Measurements from ENCODE around the gene ASPM.

- TF ChIP-seq EP300 (IDR thresholded peaks at IDR 0.05; ENCODE audit: borderline replicate concordance in 1 of 2, low read depth in 1 of 2, low read length in 1 of 2) (no peak), RFX5 (IDR thresholded peaks at IDR 0.05; ENCODE audit: low read length) (no peak), NRF1 (IDR thresholded peaks at IDR 0.05; ENCODE audit: low read depth, low read length) (no peak), REST (IDR thresholded peaks at IDR 0.05; ENCODE audit: low read depth, low read length) (no peak), POLR2AphosphoS5 (IDR thresholded peaks at IDR 0.05; ENCODE audit: low read depth, low read length) (no peak), MAX (IDR thresholded peaks at IDR 0.05; ENCODE audit: low read depth) (no peak), JUND (IDR thresholded peaks at IDR 0.05) (no peak), TAF1 (IDR thresholded peaks at IDR 0.05; ENCODE audit: borderline replicate concordance, low read depth, low read length) (no peak), CTCF (IDR thresholded peaks at IDR 0.05) (no peak), ELF1 (IDR thresholded peaks at IDR 0.05) (no peak), TCF12 (IDR thresholded peaks at IDR 0.05) (no peak), CHD2 (IDR thresholded peaks at IDR 0.05; ENCODE audit: low read length, partially characterized antibody) (no peak), GABPA (IDR thresholded peaks at IDR 0.05; ENCODE audit: low read depth) (no peak), FOXJ3 (CRISPR knock-in tag; IDR thresholded peaks at IDR 0.05) (no peak)
Observed at GRCh38 chr1:197063212-197063611, 83.3 kb downstream of the ASPM start.
